Measurements from ENCODE around the gene PKP2. TPM values are rescaled to one million over a fixed set of nuclear protein-coding genes. Genes with fewer than 3 reads are reported as not detected.

Gene PKP2
- total and polyA plus RNA-seq, 2 experiments from 2014 or later = 60.0 to 62.4 TPM

- no peak overlapping the region for H3K4me2 ChIP-seq
- no peak overlapping the region for H2AFZ ChIP-seq
- no peaks in the 10 kb centered on the region for H3K4me1 ChIP-seq (ENCODE audit: insufficient read depth)
- no peaks in the 10 kb centered on the region for H3K27me3 ChIP-seq
- H3K9me2 ChIP-seq (replicated peaks; ENCODE audit: insufficient read depth) = no peaks in the 10 kb centered on the region
- H3K36me3 ChIP-seq (replicated peaks; ENCODE audit: insufficient read depth, low read depth) = no peaks in the 10 kb centered on the region
- DNase-seq (ENCODE audit: low spot score) = no peak
- H3K79me2 ChIP-seq = no peaks in the 10 kb centered on the region
- TF ChIP-seq EZH2phosphoT487 (IDR thresholded peaks at IDR 0.05; ENCODE audit: low read depth, severe bottlenecking, unreplicated experiment) = no peak
- no peak for TF ChIP-seq EZH2 (IDR thresholded peaks at IDR 0.05; ENCODE audit: borderline replicate concordance)
- TF ChIP-seq CTCF (IDR thresholded peaks at IDR 0.05; ENCODE audit: poor library complexity) = no peak
- no peak overlapping the region for H3K4me3 ChIP-seq
- no peaks in the 10 kb centered on the region for H4K20me1 ChIP-seq (ENCODE audit: insufficient read depth, poor library complexity, severe bottlenecking)
- H3K9me3 ChIP-seq (ENCODE audit: low read depth) = no peaks in the 10 kb centered on the region
- WGBS (ENCODE audit: low lambda C conversion rate, missing lambda C conversion rate) = 86% methylated on average over 5 of the region's 5 CpGs
- H3K27ac ChIP-seq = no peak overlapping the region
These were observed 74.2 kb downstream of the PKP2 start for GRCh38 chr12:32822344-32822743.

GRCh38 chr12:32821710-32822109, 74.9 kb downstream of the PKP2 start:
- Histone ChIP-seq H3K9me2 (replicated peaks; ENCODE audit: insufficient read depth) (no peaks in the 10 kb centered on the region), H3K4me3 (no peak overlapping the region), H3K4me2 (no peak overlapping the region), H3K27ac (no peak overlapping the region), H2AFZ (no peak overlapping the region), H3K9me3 (ENCODE audit: low read depth) (no peaks in the 10 kb centered on the region), H3K27me3 (no peaks in the 10 kb centered on the region), H3K36me3 (replicated peaks; ENCODE audit: insufficient read depth, low read depth) (no peaks in the 10 kb centered on the region), H3K79me2 (no peaks in the 10 kb centered on the region), H4K20me1 (ENCODE audit: insufficient read depth, poor library complexity, severe bottlenecking) (no peaks in the 10 kb centered on the region), H3K4me1 (ENCODE audit: insufficient read depth) (no peaks in the 10 kb centered on the region)
- WGBS (ENCODE audit: low lambda C conversion rate, missing lambda C conversion rate) = 60% methylated on average over 2 of the region's 2 CpGs
- peak; percentile 12 for DNase-seq (ENCODE audit: low spot score)
- TF ChIP-seq EZH2 (IDR thresholded peaks at IDR 0.05; ENCODE audit: borderline replicate concordance) (no peak), CTCF (IDR thresholded peaks at IDR 0.05; ENCODE audit: poor library complexity) (no peak), EZH2phosphoT487 (IDR thresholded peaks at IDR 0.05; ENCODE audit: low read depth, severe bottlenecking, unreplicated experiment) (no peak)

- H3K27me3 ChIP-seq = no peaks in the 10 kb centered on the region
- no peak overlapping the region for H3K4me2 ChIP-seq
- no peak overlapping the region for H3K27ac ChIP-seq
- no peaks in the 10 kb centered on the region for H3K36me3 ChIP-seq (replicated peaks; ENCODE audit: insufficient read depth, low read depth)
- no peaks in the 10 kb centered on the region for H3K9me3 ChIP-seq (ENCODE audit: low read depth)
- no peaks in the 10 kb centered on the region for H3K9me2 ChIP-seq (replicated peaks; ENCODE audit: insufficient read depth)
- H3K79me2 ChIP-seq = no peaks in the 10 kb centered on the region
- H2AFZ ChIP-seq = no peak overlapping the region
- no peak overlapping the region for H3K4me3 ChIP-seq
- H4K20me1 ChIP-seq (ENCODE audit: insufficient read depth, poor library complexity, severe bottlenecking) = no peaks in the 10 kb centered on the region
- TF ChIP-seq CTCF (IDR thresholded peaks at IDR 0.05; ENCODE audit: poor library complexity) (no peak), EZH2 (IDR thresholded peaks at IDR 0.05; ENCODE audit: borderline replicate concordance) (no peak), EZH2phosphoT487 (IDR thresholded peaks at IDR 0.05; ENCODE audit: low read depth, severe bottlenecking, unreplicated experiment) (no peak)
- WGBS (ENCODE audit: low lambda C conversion rate, missing lambda C conversion rate) = 72% methylated on average over 8 of the region's 8 CpGs
- DNase-seq (ENCODE audit: low spot score) = no peak
- no peaks in the 10 kb centered on the region for H3K4me1 ChIP-seq (ENCODE audit: insufficient read depth)
These were observed 75.3 kb downstream of the PKP2 start for GRCh38 chr12:32821293-32821692.
